ENCODE data around the gene UVRAG.

DNA sequence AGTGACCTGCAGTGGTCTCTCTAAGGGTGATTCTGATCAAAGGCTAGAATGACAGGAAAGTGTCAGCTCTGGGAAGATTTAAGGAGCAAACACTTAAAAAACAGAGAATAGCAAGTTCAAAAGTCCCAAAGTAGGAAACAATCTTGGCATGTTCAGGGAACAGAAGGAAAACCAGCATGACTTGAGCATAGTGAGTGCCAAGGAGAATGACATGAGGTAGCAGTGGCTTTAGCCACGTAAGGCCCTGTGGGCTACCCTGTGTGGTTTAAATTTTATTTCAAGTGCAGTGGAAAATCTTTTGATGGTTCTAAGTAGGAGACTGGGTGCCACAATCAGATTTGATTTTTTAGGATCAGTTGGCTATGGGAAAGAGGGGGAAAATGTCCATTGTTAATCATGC is 241.9 kb downstream of the UVRAG start:
- TF ChIP-seq, protein P1, sequence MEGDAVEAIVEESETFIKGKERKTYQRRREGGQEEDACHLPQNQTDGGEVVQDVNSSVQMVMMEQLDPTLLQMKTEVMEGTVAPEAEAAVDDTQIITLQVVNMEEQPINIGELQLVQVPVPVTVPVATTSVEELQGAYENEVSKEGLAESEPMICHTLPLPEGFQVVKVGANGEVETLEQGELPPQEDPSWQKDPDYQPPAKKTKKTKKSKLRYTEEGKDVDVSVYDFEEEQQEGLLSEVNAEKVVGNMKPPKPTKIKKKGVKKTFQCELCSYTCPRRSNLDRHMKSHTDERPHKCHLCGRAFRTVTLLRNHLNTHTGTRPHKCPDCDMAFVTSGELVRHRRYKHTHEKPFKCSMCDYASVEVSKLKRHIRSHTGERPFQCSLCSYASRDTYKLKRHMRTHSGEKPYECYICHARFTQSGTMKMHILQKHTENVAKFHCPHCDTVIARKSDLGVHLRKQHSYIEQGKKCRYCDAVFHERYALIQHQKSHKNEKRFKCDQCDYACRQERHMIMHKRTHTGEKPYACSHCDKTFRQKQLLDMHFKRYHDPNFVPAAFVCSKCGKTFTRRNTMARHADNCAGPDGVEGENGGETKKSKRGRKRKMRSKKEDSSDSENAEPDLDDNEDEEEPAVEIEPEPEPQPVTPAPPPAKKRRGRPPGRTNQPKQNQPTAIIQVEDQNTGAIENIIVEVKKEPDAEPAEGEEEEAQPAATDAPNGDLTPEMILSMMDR (IDR thresholded peaks at IDR 0.05 in 8 of 11, conservative IDR thresholded peaks at IDR 0.05 in 3 of 11) = no peak
- TF ChIP-seq POLR2A (IDR thresholded peaks at IDR 0.05) (no peak), POLR2AphosphoS5 (IDR thresholded peaks at IDR 0.05) (no peak)

All from spleen (tissue), 7 donors.